HG02571 (cell line): Measurements from ENCODE around the gene TMEM52B.
"Not testable (repeated sequence)": the region's sequence is repeated elsewhere in the genome, so short reads cannot be mapped to it uniquely, and the experiment has no call there.

Experiments
- ATAC-seq: cut with Tn5 transposase; IDR thresholded peaks from one replicate; pipeline ENCODE4 v1.9.1; 2021; ENCODE audit warnings: mild to moderate bottlenecking, moderate library complexity; ENCODE audit not compliant: unreplicated experiment

TMEM52B gene

DNA sequence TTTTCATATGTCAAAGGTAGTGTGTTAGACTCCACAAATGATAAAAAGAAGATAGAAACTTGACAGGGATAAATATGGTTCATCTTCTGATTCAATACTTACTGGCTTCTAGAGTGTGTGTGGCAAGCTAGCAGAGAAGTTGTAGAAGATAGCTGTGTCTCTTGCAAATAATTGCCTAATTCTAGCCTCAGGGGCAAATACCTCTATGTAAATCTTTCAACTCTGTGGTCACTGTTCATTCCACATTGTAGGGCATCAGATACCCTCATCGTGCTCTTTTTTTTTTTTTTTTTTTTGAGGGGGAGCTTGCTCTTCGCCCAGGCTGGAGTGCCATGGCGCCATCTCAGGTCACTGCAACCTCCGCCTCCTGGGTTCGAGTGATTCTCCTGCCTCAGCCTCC lies 8.6 kb upstream of the TMEM52B start:
- ATAC-seq: no peak

DNA sequence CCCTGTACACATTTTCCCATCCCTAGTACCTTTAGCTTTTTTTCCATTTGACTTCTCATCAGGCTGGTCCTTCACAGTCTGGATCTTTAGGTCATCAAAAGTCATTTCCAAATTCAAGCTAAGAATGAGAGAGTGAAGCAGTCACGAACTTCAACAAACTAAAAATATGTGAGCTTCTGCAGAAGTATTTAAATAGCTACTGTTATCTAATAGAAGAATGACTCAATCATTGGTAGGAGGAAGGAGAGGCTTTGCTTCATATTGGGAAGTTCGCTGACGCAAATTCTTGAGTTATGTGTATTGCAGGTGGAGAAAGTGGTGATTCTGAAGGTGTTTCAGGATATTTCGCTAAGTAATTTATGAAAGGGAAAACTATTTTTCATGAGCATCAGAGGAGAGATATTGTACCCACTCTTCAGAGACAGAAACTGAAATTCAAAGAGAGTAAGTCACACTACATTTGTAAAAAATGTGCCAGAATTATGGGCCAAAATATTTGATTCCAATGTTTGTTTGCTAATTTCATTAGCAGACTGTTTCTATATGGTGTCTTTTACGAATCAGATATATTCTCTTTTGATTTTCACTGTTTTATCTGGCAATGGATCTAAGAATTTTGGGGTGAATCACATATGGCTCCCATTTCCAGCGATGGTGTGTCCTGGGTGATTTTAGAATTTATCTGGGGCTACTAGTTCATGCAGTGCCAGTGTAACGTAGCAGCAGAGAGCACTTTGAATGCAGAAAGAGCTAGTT lies 6.7 kb upstream of the TMEM52B start, which contains the start of gene OLR1:
Gene OLR1 (minus strand): TSS at position 160 of the 756 bp plus-strand sequence. CDS start 55 bp downstream, at position 105.
- no peak for ATAC-seq

GRCh38 chr12:10174986-10175614 lies 3.7 kb upstream of the TMEM52B start:
- ATAC-seq: no peak

GRCh38 chr12:10175846-10176636 lies 2.8 kb upstream of the TMEM52B start:
- ATAC-seq: no peak

- ATAC-seq: no peak
Observed at GRCh38 chr12:10179776-10180181, 947 bp downstream of the TMEM52B start.

DNA sequence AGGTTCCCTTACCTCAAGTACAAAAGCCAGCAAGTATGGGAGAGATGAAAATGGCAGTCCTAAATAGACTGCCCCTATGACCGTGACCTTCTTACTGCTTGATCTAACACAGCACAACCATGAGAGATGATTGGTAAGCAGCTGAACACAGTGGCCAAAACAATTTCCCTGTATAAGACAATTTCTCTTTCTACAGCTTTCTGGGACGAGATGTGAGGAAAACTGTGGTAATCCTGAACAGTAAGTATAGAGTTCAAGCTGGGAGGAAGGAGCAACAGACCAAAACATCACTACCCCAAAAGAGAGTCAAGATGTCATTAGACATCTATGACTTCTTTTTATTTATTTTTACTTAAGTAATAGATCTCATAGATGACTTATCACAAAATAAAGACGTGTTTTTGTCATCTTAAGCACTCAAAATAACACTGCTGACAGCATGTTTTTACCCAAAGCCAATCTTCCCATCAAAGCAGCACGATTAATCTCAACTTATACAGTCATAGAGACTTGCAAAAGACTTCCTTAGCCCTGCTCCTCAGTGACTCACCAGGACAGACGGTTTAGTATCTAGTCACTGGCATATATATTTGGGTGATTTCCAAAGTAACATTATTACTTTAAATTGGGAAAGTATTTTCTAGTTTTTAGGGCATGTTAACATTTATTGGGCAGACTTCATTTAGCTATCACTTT lies 3.7 kb downstream of the TMEM52B start:
- ATAC-seq: no peak

DNA sequence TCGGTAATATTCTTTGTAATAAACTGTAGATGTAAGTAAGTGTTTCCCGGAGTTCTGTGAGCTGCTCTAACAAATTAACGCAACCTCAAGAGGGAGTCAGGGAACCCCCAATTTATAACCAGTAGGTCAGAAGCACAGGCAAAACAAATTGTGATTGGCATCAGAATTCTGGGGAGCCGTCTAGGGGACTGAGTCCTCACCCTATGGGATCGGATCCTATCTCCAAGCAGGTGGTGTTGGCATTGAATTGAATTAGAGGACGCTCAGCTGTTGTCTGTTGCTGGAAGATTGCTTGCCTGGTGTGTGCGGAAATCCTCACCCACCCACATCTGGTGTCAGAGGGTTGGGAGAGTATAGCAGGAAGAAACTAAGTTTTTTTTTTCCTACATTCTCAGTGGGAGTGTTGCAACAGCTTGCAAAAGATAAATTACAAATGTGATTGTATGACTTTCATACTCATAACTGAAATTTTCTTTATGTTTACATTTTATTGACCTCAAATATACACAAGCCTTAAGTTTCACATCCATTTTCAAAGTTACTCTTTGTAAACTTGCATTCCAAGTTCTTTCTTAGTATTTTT lies 5.5 kb downstream of the TMEM52B start:
- no peak for ATAC-seq

DNA sequence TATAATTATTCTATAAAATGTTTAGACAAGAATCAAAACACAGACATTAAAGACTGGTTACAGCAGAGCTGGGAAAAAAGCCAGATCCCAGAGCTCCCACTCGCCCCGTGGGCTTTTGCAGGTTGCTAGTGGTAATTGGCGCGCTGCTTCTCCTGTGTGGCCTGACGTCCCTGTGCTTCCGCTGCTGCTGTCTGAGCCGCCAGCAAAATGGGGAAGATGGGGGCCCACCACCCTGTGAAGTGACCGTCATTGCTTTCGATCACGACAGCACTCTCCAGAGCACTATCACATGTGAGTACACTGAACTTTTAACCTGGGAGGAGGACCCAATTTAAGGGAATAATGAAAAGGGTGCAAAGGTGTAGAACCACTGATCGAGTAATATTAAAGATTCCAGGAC lies 7.5 kb downstream of the TMEM52B start:
- no peak for ATAC-seq

- not testable (repeated sequence) for ATAC-seq
Observed at GRCh38 chr12:10186958-10187357, 8.1 kb downstream of the TMEM52B start.

GRCh38 chr12:10189653-10190052 lies 10.8 kb downstream of the TMEM52B start:
- no peak for ATAC-seq

DNA sequence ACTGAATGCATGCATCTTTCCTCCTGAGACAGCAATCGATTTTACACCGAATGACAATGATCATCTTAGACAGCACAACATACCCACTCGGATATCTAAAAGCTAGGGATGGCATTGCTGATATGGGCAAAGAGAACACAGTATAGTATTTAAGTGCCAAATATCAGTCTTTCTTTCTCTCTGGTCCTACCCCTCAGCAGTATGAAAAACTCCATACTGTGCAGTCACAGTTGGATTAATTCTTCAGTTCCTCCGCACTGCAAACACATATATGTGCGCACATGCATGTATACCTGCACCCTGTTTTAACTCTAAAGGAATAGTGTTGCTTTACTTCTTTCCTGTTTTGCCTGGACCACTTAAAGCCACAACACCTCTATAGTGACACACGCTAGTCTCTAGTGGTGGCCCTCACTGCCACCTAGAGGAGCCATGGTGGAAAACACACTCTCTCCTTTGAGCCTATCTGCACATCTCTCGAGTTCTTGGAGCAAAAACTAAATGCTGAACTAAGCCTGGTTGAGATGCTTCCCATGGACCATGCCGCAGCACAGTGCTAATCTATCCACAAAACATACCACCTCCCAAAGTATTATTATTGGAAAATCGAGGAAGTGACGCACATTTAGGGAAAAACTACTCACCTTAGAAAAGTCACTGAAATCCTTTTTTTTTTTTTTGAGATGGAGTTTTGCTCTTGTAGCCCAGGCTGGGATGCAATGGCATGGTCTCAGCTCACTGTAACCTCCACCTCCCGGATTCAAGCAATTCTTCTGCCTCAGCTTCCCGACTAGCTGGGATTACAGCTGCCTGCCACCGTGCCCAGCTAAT lies 11.9 kb downstream of the TMEM52B start:
- peak; percentile 86 for ATAC-seq

DNA sequence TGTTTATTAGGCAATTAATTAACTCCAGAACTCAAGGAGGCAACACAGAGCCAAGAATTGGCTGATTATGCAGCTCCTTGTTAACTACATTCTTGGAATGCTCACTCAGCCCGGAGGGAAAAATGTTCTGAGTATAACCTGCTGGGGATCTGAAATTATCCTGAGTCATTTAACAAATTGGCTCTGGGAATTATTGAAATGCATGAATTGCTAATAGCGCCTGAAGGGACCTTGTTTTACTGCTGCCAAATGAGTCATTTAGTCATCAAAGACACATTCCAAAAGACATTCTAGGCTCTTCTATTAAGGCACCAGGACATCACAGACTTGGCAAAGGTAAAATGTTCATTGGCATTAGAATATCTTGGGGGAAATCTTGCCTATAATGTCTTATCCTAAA lies 13.0 kb downstream of the TMEM52B start:
- ATAC-seq: no peak

DNA sequence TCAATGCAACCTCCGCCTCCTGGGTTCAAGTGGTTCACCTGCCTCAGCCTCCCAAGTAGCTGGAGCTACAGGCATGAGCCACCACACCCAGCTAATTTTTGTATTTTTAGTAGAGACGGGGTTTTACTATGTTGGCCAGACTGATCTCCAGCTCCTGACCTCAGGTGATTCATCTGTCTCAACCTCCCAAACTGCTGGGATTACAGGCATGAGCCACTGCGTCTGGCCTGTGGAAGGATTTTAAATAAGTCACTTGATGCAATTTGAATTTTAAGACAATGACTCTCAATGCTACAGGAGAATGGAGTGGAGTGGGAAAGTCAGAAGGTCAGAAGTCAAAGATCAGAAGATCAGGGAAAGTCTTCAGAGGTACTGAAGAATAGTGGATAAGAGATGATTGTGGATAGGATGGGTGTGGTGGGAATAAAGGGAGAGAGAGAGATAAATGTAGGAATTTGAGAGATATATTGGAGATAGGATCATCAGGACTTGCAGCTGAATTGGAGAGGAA lies 15.4 kb downstream of the TMEM52B start:
- no peak for ATAC-seq

GRCh38 chr12:10196210-10196609 lies 17.4 kb downstream of the TMEM52B start:
- ATAC-seq: no peak

DNA sequence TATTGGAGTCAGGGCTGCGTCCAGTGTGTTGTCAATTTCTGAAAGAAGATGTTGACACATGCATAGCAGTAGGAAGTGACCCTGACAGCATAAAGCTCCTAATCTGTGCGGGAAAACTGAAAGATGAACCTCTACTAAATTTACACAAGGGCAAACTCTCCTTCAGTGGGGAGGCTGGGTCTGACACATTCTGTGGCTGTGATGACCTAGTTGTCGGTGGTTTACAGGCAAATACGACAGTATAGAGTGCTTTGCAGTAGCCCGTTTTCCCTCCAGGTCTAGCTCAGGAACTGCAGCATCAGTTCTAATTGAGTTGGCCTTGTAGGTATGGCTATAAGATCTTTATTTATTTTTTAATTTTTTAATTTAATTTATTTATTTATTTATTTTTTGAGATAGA lies 19.0 kb downstream of the TMEM52B start:
- ATAC-seq: no peak

GRCh38 chr12:10204495-10204894 lies 25.7 kb downstream of the TMEM52B start:
- not testable (repeated sequence) for ATAC-seq

- no peak for ATAC-seq
Observed at GRCh38 chr12:10205220-10205807, 26.5 kb downstream of the TMEM52B start.

GRCh38 chr12:10207136-10207535 lies 28.3 kb downstream of the TMEM52B start:
- ATAC-seq: no peak

DNA sequence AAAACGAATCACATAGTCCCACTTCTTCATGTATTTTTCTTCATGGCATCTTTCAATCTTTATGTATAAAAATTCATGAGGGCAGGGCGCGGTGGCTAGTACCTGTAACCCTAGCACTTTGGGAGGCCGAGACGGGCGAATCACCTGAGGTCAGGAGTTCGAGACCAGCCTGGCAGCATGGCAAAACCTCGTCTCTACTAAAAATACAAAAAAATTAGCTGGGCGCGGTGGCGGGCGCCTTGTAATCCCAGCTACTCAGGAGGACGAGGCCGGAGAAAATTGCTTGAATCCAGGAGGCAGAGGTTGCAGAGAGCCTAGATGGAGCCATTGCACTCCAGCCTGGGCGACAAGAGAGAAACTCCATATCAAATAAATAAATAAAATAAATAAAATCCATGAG lies 31.4 kb downstream of the TMEM52B start:
- no peak for ATAC-seq
